GM19099 (cell line): ENCODE results near the gene ULK4.

Experiments
- POLR2A ChIP-seq: IDR thresholded peaks from 3 replicates; pipeline ENCODE4 v1.6.1; 2011; ENCODE audit warnings: low read depth; ENCODE audit not compliant: insufficient read length; ENCODE audit errors: extremely low read depth

ULK4 gene

GRCh38 chr3:41295740-41296139 lies 666.2 kb downstream of the ULK4 start:
- no peak for TF ChIP-seq POLR2A

- no peak for TF ChIP-seq POLR2A
These were observed 668.7 kb downstream of the ULK4 start for GRCh38 chr3:41293169-41293681.

GRCh38 chr3:41290736-41291135 lies 671.2 kb downstream of the ULK4 start:
- no peak for TF ChIP-seq POLR2A

DNA sequence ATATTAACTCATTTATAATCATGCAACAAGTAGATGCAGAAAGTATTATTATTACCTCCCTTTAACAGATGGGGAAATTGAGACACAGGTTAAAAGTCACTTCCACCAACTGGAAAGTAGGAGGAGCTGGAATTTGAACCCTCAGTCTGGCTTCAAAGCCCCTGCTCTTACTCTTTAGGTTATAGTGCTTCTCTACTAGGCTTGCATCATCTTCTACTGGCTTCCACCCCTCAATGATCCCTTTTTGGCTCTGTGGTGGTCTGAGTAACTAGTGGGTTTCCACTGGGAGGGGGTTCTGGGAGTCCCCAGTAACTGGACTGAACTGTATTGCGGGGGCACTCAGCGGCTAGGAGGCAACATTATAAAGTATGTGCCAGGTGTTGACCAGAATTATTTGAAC lies 671.6 kb downstream of the ULK4 start:
- no peak for TF ChIP-seq POLR2A

GRCh38 chr3:41288785-41289184 lies 673.1 kb downstream of the ULK4 start:
- TF ChIP-seq POLR2A: no peak

DNA sequence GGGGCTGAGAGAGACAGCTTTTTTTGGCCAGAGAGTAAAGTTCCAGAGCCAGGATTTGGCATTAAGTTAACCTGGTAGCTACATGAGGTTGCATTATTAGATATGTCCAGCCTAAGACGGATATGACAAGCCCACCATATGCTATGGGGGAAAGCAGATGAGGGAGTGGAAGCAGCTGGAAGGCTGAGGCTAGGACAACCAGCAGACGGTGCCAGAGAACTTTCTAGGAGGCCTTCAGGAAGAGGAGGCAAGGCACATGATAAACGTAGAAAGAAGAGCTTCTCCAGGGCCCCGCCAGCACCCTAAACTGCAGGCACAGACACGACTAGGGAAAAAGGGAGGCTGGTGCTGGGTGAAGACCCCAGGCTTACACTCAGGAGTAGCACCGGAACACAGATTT lies 675.6 kb downstream of the ULK4 start:
- TF ChIP-seq POLR2A: no peak

GRCh38 chr3:41277790-41278465 lies 684.0 kb downstream of the ULK4 start:
- TF ChIP-seq POLR2A: no peak

GRCh38 chr3:41276191-41276590 lies 685.7 kb downstream of the ULK4 start:
- TF ChIP-seq POLR2A: no peak

GRCh38 chr3:41274944-41275668 lies 686.8 kb downstream of the ULK4 start:
- TF ChIP-seq POLR2A: no peak

DNA sequence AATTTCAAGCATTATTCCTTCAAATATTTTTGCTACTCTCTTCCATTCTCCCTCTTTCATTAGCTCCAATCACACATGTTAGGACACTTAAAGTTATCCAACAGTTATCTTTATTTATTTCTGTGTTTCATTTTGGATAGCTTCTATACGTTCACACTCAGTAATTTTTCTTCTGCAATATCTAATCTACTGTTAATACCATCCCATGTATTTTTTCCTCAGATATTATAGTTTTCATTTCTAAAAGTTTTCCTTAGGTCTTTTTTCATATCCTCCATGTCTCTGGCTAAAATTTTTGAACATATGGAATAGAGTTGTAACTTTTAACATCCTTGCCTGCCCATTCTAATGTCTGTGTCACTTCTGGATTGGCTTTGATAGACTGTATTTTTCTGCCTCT lies 689.2 kb downstream of the ULK4 start:
- TF ChIP-seq POLR2A: no peak

DNA sequence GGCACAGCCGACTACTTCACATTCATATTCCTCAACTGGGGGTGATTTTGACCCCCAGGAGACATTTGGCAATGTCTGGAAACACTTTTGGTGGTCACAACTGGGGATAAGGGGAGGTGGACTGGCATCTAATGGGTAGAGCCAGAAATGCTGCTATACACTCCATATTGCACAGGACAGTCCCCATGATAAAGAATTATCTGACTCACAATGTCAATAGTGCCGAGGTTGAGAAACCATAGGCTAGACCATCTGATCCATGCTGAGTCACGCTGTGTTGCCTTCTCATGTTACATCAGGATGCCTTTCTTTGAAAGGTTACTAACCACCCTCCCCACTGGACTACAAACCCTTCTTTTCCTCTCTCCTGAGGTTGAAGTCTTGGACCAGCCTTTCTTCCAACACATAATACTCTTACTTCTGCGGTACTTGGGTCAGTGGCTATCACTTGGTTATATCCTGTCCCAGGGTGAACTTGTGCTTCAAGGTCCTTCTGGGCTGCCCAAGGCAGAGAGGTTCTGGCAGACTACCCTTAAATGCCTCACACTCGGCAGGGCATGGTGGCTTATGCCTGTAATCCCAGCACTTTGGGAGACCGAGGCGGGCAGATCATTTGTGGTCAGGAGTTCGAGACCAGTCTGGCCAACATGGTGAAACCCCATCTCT lies 693.8 kb downstream of the ULK4 start:
- no peak for TF ChIP-seq POLR2A

DNA sequence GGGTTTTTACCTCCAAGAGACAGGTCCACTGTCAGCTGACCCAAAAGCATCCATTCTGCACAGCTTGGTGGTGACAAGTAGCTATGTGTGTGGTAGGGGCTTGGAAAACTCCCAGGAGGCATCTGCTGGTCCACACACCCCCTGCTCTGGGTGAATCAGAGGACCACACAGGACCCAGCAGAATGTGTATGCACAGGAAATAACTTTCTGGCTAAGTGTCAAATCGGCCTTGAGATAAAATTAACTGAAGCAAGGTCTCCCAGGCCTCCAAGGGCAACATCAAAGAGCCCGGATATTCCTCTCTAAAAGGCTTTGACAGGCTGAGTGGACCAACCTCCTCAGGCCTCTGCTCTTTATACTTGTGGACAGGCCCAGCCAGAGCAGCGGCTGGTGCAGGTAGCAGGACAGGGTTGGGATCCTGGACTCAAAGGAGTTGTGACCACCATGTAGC lies 696.1 kb downstream of the ULK4 start:
- no peak for TF ChIP-seq POLR2A

DNA sequence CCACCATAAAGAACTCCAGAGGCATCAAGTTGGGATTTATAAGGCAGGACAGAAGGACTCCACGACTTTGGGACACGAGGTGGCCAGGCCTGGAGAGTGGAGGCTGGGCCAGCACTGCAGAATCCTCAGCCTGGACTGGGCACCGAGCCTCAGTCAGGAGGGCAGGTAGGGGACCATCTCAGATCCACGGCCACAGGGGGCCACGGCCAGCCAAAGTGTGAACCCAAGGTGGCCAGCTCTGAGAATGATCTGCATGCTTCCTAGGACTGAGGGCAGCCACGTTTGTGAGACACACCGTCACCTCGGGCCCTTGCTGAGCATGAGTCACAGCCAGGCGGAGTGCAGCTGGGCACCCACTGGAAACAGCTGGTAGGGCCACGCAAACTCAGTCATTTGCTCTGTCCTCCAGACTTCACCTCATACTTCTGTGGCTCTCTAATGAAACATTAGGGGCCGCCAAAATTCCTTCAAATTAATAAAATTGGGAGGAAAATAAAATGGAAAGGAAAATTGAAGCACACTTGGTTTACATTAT lies 696.8 kb downstream of the ULK4 start:
- TF ChIP-seq POLR2A: no peak

GRCh38 chr3:41260063-41260450 lies 701.8 kb downstream of the ULK4 start:
- no peak for TF ChIP-seq POLR2A

DNA sequence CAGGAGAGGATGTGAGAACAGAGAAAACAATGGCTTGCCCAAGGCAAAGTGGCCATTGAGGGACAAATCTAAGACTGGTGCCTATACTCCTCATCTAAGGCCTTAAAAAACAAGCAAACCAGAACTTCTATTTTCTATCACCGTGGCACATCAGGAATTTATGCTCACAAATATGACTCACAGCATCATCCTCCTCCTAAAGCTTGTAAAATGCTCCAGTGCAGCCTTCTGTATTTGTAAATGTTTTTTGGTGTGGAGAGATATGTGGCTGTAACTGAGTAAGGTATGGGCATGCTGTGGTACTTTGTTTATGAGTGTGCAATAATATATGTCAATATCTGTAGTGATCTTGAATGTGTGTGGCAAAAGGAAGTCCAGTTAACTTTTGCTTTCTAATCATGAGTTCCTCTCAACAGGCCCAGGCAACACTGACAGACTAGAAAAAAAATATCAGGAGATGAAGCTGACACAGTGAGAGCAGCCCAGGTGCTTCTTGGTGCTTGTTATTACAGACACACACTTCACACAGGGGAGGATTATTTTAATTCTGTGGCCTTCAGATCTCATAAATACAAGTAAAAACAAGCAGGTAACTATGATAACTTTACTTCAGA lies 702.3 kb downstream of the ULK4 start:
- no peak for TF ChIP-seq POLR2A
